ENCODE data around the gene BICRAL.
"Not testable (repeated sequence)": the region's sequence is repeated elsewhere in the genome, so short reads cannot be mapped to it uniquely, and the experiment has no call there.

Gene BICRAL

DNA sequence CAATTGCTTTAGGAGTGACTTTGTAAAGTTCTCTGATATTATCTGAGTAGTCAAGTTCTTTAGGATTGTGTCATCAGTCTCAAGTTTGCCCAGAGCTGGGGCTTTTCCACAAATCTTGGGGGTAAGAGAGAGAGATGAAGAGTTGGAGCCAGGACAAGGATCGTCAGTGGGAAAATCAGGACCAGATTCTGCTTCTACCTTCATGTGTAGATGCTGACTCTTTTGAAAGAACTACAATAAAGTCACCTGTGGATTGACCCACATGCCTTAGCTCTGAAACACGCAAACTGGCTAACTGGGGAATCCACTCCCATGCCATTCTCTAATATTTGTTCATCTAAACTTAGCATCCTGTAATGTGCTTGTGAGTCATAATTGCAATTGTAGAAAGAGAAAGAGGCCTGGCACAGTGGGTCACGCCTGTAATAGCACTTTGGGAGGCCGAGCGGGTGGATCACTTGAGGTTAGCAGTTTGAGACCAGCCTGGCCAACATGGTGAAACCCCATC lies 15.6 kb upstream of the BICRAL start:
- DNase-seq: no peak

DNA sequence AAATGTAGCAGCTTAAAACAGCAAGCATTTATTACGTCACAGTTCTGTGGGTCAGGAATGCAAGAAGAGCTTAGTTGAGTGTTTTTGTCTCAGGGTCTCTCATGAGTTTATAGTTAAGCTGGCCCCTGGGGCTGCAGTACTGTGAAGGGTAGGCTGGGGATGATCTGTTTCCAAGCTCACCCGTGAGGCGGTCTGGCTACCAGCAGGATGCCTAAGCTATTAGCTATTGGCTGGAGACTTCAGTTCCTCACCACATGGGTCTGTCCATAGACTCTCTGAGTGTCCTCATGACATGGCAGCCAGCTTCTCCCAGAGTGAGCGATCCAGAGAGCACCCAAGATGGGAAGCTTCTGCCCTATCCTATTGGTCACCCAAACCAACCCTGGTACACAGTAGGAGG lies 12.8 kb upstream of the BICRAL start:
- no peak for DNase-seq

DNA sequence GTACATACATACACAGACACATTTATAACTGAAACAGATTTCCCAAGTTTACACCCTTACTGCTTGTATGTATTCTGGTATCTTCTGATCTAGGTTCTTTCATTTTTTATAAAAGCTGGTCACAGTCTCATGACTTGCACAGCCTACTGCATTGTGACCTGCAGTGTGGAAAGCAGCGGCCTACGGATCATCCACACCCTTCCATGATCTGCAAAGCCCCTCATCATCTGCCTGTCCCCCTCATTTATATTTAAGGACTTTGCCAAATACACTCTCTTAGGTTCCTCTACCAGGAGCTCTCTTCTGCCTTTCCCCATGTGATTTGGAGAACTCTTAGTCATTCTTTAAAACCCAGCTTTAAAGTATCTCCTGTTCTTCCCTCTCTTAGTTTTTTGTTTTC lies 12.0 kb upstream of the BICRAL start:
- DNase-seq: no peak

DNA sequence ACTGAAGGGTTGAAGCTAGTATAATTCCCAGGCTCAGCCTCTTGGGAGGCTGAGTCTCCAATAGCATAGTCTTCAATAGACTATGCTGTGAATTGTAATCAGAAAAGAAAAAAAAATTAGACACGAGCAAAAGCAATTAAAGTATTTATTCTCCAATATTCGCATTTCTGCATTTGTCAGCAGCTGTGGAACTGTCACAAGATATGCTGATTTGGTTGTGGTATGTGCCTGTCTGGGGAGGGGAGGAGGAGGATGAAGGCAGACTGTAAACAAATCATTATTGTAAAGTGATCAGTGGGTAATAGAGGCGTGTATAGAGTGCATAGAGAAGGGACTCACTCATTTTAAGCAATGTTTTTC lies 10.1 kb upstream of the BICRAL start:
- DNase-seq: no peak

DNA sequence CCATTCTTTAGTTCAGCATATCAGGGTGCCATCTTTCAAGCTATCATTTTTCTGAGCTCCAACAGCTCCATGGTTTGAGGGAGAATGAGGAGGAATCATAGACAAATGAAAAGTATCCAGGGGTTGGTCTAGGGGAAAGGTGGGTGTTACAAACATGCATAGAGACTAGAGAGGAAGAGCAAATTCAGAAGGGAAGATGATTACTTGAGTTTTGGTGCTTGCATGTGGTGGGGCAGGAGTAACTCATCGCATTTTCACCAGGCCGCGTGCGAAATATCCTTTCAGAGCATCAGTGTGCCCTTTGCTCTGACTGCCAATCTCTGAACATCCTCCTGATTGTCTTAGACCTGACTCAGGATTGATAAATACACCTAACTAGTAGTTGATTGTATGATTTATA lies 7.7 kb upstream of the BICRAL start:
- no peak for DNase-seq

DNA sequence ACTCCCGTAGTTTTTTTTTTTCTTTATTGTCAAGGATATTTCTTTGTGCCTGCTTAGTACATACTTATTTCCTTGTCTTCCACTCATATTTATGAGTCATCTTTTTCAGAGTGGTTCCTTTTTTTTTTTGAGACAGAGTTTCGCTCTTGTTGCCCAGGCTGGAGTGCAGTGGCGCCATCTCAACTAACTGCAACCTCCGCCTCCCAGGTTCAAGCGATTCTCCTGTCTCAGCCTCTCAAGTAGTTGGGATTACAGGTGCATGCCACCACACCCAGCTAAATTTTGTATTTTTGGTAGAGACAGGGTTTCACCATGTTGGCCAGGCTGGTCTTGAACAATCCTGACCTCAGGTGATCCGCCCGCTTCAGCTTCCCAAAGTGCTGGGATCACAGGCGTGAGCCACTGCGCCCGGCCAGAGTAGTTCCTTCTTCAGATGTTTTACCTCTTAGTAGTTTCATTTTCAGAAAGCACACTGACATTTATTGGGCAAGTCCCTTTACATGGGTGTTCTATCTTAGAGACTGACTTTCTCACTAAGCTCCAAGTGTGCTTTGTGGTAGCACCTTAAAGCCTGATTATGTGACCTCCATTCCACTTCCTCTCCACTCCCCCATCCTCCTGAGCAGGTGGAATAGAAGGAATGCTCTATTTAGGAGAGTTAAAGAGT lies 6.9 kb upstream of the BICRAL start:
- DNase-seq: not testable (repeated sequence)

DNA sequence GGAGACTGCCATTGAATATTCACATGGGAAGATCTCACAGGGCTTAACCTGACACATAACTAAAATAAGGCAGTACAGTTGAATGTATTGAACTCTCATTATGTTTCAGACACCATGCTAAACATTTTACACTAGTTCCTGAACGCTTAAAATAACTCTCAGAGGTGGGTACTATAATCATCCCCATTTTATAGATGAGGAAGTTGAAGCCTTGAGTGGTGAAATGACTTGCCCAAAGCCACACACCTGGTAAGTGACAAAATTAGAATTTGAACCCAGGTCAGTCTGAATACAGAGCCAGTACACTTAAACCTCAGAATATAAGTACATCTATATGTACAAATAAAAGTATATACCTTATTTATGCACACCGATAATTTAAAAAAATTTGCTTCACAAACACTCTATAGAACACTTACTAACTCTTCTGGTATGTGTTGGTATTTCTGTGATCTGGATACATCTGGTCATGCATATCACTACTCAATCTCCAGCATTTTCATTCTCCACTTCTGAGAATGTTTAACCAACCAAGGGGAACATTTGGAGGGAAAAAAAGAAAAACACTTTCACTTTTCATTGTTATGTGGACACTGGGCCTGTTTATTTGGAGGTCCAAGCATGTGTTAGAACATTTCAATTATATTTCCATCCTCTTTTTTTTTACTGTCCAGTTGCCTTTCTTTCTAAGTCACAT lies 4.6 kb upstream of the BICRAL start:
- no peak for DNase-seq

DNA sequence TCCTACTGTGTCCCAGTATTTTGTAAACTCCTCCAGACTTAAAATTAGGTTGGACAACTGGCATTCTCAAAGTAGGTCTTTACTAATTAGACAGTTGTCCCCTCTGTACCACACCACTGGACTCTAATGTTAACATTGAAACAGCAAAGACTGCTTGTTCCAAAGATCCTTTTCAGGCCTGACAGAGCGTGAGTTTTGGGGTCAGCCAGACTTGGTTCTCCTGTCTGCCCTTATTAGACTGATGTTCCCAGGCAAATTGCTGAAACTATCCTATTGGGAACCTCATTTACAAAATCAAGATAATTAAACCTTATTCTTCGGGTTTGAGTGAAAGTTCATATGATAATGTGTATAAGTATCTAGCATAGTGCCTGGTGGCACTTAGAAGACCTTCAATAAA lies 3.7 kb upstream of the BICRAL start:
- peak; percentile 72 for DNase-seq

DNA sequence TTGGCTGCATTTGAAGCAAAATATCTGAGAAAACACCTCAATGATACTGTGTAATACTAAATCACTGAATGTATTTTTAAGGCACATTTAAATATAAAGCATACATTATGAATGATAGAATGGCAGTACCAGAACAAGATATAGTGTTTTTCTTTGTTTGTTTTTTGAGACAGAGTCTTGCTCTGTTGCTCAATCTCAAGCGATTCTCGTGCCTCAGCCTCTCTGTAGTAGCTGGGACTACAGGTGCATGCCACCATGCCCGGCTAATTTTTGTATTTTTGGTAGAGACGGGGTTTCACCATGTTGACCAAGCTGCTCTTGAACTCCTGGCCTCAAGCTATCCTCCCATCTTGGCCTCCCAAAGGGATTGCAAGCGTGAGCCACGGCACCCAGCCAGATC lies 2.3 kb upstream of the BICRAL start:
- no peak for DNase-seq

DNA sequence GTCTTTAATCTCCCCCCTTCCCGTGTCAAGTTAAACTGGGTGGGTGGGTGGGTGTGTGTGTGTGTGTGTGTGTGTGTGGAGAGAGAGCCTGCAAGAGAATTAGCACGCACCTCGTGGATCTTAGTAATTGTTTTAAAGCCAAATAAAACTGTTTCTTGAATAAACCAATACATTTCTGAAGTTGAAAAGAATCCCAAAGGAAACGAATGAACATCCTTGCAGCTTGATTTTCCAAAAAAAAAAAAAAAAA lies 381 bp upstream of the BICRAL start:
- DNase-seq: no peak

DNA sequence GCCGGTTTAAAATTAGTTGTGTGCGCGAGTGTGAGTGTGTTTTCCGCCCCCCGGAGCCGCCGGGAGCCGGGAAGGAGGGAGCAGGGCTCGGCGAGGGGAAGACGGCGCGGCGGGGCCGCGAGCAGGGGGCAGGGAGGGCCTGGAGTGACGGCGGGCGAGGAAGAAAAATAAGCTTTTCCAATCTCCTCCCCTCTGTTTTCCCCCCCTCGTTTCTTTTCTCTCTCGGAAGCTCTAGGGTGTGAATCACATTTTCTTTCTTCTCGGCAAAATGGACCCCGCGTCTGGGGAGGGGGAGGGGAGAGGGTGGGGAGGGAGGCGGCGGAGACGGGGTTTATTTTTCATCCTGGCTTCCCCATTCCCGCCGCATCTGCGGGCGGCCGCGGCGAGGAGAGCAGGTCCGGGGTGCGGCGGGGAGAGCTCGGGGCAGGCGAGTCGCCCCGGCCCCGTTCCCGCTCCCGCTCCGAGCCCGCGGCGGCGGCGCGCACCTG lies 881 bp downstream of the BICRAL start:
- DNase-seq: peak; percentile 81

DNA sequence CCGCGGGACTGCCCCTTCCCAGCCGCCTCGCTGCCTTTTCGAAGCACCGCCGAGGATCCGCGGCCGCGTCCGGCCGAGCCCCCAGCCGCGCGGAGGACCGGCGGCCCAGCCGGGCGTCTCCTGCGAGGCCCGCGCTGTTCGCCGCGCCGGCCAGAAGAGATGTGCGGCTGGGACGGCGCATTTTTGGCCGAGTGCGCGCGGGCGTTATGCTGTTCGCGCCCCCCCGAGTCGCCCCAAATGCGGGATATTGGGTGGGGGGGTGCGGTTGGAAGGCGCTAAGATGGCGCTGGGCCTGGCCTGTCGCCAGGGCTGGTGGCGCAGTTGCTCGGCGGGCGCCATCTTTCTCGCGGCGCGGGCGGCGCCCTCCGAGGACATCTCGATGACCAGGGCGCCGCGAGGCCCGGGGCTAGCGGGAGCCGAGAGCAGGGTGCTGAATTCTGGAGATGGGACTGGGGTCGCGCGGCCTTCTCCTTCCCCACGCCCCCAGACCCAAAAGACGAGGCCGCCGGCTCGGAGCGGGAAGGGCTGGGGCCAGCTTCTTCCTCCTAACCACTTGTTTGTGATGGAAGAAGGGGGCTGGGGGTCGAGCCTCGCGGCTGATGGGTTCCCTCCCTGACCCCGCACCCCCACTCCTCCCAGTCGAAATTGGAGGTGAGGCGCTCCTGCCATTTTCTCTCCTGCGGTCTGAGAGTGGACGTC lies 1.5 kb downstream of the BICRAL start:
- peak; percentile 94 for DNase-seq

DNA sequence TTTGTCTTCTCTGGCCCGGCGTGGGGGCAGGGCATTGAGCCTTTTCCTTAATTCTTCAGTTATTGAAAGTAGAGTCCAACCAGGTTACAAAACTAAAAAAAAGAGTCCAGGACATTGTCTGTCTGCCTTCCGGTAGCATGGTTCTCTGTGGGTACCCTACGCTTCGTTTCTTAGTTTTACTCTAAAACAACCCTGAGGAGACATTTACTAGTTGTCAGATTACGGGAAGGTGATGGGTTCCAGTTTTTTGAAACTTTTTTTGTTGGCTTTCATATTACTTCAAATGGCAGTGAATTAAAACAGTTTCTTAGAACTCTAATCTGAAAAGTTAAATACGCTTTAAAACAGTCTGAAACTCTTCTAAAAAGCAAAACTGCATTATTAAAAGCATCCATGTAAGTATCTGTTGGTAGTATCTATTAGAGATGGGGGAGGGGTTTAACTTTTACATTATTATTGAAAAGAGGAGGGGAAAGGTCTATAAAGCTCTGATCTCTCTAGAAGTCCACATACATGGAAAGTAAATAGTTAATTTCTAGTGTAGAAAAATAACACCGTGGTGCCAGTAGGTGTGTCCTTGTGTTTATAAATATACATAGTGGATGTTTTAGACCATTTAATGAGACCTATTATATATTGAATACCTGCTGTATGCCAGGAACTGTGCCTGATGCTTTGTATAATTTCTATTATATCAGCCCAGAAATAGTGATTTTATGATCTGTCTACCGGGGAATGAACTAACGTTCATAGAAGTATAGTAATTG lies 2.2 kb downstream of the BICRAL start:
- DNase-seq: no peak

DNA sequence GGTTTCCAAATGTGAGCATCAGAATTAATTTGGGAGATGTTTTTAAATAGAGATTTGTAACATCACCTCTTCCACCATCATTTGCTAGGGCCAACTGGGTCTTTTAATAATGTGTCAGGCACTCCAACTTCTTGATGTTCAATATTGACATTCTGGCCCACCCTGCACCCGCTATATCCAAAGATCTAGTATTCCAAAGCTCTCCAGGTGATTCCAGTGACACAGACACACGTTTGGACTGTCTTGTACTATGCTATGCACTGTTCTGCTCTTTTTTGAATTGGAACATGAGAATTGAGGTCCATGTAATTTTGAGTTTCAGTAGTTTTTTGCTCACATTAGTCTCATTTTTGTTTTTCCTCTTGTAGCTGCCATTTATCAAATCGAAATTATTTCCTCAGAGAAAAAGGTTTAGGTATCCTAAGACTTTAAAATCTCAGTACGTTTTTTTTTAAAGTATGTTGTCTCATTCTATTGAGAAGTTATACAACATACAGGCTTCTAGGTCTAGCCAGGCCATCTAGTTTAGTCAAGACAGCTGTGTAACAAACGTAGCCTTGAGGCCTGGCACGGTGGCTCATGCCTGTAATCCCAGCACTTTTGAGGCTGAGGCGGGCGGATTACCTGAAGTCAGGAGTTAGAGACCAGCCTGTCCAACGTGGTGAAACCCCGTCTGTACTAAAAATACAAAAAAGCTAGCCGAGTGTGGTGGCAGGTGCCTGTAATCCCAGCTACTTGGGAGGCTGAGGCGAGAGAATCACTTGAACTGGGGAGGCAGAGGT lies 3.1 kb downstream of the BICRAL start:
- no peak for DNase-seq

DNA sequence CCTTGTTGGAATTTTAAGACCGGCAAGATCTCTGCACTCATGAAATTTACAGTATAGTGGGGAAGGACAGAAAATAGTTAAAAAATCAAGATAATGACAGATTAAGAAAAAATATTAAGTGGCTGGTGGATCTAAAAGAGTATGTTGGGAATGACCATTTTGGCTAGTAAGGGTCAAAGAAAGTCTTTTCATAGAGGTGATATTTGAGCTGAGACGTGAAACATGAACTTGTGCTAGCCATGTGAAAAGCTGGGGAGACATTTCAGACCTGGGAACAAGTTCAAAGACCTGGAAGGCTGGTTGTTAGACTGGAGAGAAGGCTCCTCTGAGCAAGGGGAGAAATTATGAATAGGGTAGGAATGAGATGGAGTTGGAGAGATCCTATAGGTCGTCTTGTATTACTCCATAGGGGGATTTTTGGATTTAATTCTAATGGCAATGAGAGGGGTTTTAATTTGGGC lies 4.7 kb downstream of the BICRAL start:
- DNase-seq: no peak

DNA sequence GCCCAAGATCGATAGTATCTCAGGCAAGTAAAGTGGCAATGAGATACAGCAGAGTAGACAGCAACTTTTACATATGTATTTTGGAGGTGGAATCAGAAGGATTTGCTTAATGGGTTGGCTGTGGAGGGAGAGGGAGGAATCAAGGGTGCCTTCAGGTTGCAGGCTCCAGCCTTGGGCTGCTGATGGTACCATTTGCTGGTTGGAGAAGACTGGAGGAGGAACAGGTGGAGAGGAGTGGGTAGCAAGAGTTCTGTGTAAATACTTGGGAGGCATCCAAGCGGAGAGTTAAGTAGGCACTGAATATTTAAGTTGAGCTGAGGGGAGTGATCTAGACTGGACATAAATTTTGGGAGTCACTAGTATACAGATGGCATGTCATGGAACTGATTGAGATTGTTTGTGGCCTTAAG lies 5.2 kb downstream of the BICRAL start:
- DNase-seq: no peak

DNA sequence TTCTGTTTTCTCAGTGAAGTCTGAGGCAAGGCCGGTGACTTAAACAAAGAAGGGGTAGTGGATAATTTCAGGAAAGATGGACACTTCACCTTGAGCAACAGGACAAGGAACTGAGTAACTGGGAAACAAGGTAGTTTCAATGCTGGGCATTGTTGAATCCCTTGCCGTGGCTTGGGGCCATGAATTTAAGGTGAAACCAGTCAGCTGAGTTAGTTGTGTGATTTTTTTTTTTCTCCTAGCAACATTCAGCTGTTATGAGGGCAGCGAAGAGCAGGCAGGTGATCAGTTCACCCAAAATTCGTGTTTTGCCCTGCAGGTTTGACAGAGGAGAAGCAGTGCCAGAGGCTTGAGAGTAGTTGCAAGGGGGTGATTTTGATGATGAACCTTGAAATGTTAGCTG lies 6.8 kb downstream of the BICRAL start:
- DNase-seq: no peak

DNA sequence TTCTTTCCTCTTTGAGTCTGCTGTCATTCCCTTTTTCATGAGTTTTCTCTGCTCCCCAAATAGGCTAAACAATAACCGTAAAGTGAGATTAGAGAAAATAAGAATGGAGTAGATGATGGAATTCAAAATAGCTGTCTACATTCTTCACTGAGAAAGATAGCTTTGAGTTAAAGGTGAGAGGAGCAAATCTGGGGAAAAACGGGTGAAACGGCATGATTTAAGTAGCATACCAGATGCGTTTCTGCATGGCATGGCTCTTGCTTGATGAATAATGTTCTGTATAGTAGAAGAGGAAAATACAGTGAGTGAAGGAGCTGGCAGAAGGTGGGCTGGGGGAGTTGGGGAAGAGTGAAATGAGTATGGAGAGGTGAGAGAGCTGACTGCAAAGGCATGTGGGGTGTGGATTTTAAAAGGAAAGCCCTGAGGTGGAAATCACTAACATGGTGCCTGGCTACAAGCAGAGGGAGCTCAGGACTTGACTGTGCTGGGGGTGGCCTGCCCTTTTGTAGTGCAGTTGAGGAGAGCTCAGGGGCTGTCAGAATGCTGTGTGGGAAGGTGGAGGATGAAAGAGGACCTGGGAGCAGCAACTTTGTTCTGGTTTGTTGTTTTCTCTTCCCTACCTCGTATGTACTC lies 8.8 kb downstream of the BICRAL start:
- DNase-seq: no peak

DNA sequence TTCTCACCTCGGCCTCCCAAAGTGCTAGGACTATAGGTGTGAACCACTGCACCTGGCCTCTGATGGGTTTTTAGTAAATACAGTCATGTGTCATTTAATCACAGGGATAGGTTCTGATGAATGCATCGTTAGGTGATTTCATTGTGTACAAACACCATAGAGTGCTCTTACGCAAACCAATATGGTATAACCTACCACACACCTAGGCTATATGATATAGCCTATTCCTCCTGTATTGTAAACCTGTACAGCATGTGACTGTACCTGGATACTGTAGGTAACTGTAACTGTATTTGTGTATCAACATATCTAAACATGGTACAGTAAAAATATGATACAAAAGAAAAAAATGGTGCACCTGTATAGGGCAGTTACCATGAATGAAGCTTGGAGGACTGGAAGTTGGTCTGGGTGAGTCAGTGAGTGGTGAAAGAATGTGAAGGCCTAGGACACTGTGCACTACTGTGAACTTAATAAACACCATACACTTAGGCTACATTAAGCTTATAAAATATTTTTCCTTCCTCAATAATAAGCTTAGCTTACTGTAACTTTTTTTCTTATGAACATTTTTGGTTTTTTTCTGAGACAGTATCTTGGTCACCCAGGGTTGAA lies 10.0 kb downstream of the BICRAL start:
- DNase-seq: no peak

DNA sequence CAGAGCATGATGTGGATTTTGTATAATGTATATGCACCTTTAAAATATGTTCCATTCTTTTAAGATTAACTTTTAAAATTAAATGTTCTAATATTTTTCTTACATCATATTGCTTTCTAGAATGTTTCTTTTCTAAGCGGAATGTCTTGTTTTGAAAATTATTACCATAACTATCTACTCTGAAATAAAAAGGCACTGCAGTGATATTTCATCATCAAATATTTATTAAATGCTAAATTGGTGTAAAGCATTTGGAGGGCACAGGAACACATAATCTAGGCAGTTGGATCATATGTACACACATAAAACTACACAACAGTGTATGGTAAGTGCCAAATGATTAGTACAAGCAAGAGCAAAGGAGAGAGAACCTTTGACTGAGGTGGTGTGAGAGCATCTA lies 13.8 kb downstream of the BICRAL start:
- no peak for DNase-seq

DNA sequence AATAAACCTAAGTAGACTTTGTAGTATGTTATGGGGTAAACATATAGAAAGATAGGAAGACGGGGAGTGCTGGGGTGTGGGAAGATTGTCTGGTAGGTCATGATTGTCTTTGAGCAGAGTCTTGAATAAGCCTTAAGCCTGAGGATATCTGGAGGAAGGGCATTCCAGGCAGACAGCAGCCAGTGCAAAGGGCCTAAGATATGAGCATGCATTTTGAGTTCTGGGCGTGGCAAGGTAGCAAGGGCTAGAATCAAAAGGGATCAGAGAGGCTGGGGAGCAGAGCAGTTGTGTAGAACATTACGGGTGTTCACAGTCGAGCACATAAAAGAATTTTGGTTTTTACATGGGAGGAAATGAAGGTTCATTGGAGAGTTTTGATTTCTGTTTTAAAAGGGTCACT lies 14.3 kb downstream of the BICRAL start:
- no peak for DNase-seq

DNA sequence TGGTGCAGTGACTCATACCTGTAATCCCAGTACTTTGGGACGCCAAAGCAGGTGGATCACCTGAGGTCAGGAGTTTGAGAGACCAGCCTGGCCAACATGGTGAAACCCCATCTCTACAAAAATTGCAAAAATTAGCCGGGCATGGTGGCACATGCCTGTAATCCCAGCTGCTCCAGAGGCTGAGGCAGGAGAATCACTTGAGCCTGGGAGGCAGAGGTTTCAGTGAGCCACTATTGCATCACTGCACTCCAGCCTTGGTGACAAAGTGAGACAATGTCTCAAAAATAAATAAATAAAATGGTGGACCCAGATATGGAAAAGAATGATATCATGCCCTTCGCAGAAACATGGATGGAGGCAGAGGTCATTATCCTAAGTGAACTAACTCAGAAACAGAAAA lies 15.8 kb downstream of the BICRAL start:
- DNase-seq: not testable (repeated sequence)

Data from retina (tissue), 1 donor.